DMS114 treated with DMSO at 0.1 percent for 48 hours (cell line): ENCODE results near the gene ZNF189.

ENCODE experiments used
- DNase-seq: peaks from one replicate; lab custom pipeline; 2025; ENCODE audit not compliant: unreplicated experiment; lab: John Stamatoyannopoulos, UW

ZNF189 gene

GRCh38 chr9:101448680-101449070 is 50.0 kb downstream of the ZNF189 start:
- DNase-seq, result no peak

GRCh38 chr9:101449071-101449721 is 50.5 kb downstream of the ZNF189 start:
- DNase-seq, result peak; percentile 50

GRCh38 chr9:101450931-101451330 is 52.3 kb downstream of the ZNF189 start:
- no peak for DNase-seq

- DNase-seq, result no peak
These were observed 52.8 kb downstream of the ZNF189 start for GRCh38 chr9:101451498-101451897.

- DNase-seq, result no peak
These were observed 55.3 kb downstream of the ZNF189 start for GRCh38 chr9:101453776-101454570.

GRCh38 chr9:101455656-101456240 is 57.1 kb downstream of the ZNF189 start:
- no peak for DNase-seq

- no peak for DNase-seq
These were observed 58.4 kb downstream of the ZNF189 start for GRCh38 chr9:101457003-101457402.

GRCh38 chr9:101458963-101459631 is 60.4 kb downstream of the ZNF189 start:
- peak; percentile 58 for DNase-seq
